Astrocyte (in vitro differentiated cells and primary cell): ENCODE results near the gene BMP7.

Experiments
- EZH2 ChIP-seq: IDR thresholded peaks from 2 replicates; pipeline ENCODE4 v1.6.1; 2012; ENCODE audit warnings: mild to moderate bottlenecking, low read length, inconsistent platforms; ENCODE audit not compliant: insufficient read depth
- TF ChIP-seq, protein P1 (sequence below): IDR thresholded peaks from 2 replicates; pipeline ENCODE4 v1.5.1; 2011; ENCODE audit warnings: low read depth, mild to moderate bottlenecking, inconsistent platforms, low read length, moderate library complexity; ENCODE audit not compliant: insufficient read depth

- TF ChIP-seq, protein P1, sequence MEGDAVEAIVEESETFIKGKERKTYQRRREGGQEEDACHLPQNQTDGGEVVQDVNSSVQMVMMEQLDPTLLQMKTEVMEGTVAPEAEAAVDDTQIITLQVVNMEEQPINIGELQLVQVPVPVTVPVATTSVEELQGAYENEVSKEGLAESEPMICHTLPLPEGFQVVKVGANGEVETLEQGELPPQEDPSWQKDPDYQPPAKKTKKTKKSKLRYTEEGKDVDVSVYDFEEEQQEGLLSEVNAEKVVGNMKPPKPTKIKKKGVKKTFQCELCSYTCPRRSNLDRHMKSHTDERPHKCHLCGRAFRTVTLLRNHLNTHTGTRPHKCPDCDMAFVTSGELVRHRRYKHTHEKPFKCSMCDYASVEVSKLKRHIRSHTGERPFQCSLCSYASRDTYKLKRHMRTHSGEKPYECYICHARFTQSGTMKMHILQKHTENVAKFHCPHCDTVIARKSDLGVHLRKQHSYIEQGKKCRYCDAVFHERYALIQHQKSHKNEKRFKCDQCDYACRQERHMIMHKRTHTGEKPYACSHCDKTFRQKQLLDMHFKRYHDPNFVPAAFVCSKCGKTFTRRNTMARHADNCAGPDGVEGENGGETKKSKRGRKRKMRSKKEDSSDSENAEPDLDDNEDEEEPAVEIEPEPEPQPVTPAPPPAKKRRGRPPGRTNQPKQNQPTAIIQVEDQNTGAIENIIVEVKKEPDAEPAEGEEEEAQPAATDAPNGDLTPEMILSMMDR, result no peak
- TF ChIP-seq EZH2, result no peak
These were observed 14.5 kb downstream of the BMP7 start for GRCh38 chr20:57251949-57252348.
